Smooth muscle cell of the brain vasculature (primary cell): ENCODE results near the gene CFAP46.
"Not testable (repeated sequence)": the region's sequence is repeated elsewhere in the genome, so short reads cannot be mapped to it uniquely, and the experiment has no call there.

Experiments used
- DNase-seq: peaks from one replicate; pipeline ENCODE4 v3.0.0-alpha.2; 2012; ENCODE audit warnings: low read depth, low spot score

CFAP46 gene

GRCh38 chr10:132900211-132900756 is 42.1 kb downstream of the CFAP46 start:
- DNase-seq: no peak

DNA sequence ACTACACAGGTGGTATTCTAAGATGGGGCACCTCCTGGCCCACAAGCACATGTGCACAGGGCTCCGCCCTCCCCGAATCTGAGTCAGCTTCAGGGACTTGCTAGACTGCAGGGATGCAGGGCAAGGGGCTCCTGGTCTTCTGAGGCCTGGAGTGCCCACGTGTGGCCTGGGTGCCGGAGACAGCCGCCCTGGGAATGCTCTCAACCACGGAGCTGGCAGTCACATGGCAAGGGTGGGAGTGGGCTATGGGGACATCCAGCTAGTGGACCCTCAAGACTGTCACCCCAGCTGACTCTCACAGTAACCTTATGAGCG is 42.7 kb downstream of the CFAP46 start:
- no peak for DNase-seq

GRCh38 chr10:132899054-132899750 is 43.2 kb downstream of the CFAP46 start:
- DNase-seq: no peak

DNA sequence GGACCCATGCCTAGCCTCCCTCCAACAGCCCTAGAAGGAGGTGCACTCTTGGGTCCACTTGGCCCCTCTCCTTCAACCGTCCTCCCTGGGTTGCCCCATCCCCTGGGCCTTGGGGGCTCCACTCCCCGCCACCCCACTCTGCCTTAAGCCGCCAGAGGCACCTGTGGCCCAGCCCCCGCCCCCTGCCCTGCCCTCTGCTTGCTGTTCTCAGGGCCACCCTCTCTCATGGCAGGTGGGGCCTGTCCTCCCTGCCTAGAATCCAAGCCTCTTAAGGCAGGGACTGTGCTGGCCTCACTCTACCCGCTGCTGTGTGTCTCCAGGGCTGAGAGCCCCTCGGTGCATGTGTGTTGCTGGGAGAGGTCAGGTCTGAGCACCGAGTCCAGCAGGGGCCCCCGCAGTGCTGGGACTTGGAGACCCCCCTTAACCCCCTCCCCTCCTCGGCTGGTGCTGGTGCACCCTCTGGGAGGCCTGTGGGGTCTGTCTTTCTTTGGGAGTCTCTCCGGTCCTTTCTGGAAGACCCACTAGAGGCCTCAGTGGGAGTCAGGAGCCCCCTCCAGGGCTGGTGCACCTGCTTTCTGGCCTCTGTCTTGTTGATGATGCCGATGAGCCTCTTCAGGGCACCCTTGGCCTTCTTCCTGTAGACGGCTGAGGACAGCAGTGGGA is 43.8 kb downstream of the CFAP46 start:
- no peak for DNase-seq

DNA sequence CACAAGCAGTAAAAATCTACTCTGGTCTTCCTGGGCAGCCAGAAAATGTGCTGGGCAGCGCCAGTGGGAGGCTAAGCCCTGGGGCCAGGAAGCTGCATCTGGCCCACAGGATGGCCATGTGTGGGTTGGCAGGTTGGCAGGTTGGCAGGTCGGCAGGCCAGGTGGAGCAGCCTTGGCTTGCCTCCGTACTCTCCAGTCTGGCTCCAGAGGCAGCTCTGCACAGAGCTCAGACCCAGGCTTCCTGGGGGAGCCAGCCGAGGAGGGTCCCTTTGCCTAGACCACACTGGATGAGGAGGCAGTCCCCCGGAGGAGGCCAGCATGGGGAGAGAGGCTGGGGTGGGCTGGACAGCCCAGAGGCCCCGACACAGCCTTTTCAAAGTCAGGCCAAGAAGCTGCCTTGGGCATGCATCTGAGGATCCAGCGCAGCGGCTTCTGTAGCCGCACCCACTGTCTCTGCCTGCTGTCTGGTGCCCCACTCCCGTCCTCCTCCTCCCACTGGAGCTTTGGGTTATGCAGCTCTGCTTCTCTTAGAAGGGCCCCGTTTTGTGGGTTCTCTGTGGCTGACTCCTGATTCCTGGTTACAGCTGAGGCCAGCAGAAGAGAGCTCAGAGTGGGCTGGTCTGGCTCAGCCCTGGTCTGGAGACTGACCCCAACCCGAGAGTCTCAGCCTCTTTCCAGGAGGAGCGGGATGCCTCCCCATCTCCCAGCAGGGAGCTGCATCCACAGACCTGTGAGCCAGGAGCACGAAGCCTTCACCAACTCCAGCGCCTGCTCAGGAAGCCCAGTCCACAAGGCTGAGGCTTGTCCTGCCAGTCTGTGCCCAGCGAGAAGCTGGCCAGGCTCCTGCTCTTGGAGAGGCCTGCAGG is 44.6 kb downstream of the CFAP46 start:
- no peak for DNase-seq

DNA sequence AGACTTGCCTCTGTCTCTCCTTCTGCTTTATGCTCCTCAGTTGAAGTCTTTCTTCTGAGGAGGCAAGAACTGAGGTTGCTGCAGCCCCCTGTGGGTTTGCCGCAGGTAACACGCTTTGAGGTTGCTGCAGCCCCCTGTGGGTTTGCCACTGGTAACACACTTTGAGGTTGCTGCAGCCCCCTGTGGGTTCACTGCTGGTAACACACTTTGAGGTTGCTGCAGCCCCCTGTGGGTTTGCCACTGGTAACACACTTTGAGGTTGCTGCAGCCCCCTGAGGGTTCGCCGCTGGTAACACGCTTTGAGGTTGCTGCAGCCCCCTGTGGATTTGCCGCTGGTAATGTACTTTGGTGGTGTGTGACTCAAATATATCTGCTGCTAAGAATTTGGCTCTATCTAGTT is 48.6 kb downstream of the CFAP46 start:
- DNase-seq: peak; percentile 23

GRCh38 chr10:132893090-132893489 is 49.3 kb downstream of the CFAP46 start:
- DNase-seq: no peak

- DNase-seq: no peak
These were observed 50.4 kb downstream of the CFAP46 start for GRCh38 chr10:132892004-132892403.

DNA sequence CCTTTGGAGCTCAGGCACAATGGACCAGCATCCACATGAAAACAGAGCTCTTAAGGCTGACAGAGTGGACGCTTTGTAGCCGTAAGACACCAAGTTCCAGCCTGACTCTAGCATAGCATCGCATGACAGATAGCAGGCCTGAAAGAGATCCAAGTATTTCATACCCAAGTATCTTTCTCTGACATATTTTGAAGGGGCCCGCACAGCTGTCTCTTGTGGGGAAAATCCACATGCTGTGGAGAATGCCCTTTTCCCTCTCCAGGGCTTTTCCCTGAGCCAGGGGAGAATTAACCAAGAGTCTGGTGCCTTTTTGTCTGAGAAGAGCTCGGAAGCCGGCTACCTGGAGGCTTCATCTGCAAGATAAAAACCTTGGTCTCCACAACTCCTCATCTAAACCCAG is 51.0 kb downstream of the CFAP46 start:
- no peak for DNase-seq

DNA sequence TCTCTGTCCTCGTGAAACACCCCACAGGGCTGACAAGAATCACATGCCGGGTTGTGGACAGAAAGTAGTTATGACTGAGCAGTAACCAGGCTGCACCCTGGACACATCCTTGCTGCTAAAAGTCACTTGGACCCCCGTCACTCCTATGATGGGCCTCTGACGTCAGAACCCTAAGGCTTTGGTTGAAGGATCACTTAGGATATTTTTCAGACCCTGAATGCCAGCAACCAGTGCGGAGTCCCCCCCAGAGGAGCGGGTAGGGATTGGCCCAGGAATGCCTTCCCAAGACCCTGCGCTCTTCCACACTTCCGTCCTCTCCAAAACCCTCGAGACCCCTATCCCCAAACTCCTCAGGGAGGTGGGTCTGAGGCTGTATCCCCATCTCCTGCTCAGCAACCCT is 52.1 kb downstream of the CFAP46 start:
- no peak for DNase-seq

- no peak for DNase-seq
These were observed 52.8 kb downstream of the CFAP46 start for GRCh38 chr10:132889556-132889955.

DNA sequence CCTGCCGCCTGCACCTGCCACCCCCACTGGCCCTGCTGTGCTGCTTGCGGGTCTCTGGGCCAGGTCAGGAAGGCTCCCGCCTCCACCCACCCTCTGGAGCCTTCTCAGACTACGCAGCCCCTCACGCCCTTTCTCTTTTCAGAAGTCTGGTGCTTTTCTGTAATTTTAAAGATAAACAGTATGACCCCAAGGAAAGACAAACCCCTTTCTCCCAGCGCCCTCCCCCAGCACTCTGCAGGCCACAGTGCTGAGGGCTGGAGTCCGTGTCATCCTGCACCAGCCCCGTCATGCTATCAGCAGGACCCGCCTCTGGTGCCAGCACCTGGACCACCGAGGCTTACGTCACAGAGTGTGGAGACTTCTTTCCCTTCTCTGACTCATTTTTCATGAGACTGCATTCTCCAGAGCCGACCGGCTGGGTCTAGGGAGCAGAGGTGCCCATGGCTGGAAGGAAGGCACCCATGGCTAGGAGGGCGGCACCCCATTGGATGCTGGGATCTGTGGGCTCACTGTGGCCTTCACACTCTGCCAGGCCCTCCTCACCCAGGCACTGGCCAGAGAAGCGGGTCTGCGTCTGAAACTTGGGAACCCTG is 53.4 kb downstream of the CFAP46 start:
- no peak for DNase-seq

DNA sequence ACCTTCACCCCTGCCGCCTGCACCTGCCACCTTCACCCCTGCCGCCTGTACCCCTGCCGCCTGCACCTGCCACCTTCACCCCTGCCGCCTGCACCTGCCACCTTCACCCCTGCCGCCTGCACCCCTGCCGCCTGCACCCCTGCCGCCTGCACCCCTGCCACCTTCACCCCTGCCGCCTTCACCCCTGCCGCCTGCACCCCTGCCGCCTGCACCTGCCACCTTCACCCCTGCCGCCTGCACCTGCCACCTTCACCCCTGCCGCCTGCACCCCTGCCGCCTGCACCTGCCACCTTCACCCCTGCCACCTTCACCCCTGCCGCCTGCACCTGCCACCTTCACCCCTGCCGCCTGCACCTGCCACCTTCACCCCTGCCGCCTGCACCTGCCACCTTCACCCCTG is 53.9 kb downstream of the CFAP46 start:
- DNase-seq: not testable (repeated sequence)

- DNase-seq: no peak
These were observed 55.9 kb downstream of the CFAP46 start for GRCh38 chr10:132886211-132887099.

GRCh38 chr10:132885451-132886210 is 56.7 kb downstream of the CFAP46 start:
- no peak for DNase-seq

- no peak for DNase-seq
These were observed 57.6 kb downstream of the CFAP46 start for GRCh38 chr10:132884691-132885271.

DNA sequence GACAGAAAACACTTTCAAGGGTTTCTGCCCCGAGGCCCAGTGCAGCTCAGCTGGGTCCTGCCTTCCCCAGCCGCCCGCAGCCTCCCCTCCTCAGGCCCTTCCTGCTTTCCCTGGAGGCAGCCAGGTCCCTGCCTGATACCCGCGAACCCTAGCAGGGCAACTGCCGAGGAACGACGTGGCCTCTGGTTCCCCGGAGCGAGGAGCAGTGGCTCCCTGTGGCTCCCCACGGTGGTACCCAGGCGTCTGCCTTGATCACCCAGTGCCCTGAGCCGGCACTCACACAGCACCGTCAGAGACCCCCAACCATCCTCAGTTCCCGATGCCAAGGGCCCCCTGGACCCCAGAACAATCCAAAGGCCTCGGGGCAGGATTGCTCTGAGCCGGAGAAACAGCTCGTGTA is 58.3 kb downstream of the CFAP46 start:
- no peak for DNase-seq

- DNase-seq: no peak
These were observed 58.9 kb downstream of the CFAP46 start for GRCh38 chr10:132883391-132883881.

DNA sequence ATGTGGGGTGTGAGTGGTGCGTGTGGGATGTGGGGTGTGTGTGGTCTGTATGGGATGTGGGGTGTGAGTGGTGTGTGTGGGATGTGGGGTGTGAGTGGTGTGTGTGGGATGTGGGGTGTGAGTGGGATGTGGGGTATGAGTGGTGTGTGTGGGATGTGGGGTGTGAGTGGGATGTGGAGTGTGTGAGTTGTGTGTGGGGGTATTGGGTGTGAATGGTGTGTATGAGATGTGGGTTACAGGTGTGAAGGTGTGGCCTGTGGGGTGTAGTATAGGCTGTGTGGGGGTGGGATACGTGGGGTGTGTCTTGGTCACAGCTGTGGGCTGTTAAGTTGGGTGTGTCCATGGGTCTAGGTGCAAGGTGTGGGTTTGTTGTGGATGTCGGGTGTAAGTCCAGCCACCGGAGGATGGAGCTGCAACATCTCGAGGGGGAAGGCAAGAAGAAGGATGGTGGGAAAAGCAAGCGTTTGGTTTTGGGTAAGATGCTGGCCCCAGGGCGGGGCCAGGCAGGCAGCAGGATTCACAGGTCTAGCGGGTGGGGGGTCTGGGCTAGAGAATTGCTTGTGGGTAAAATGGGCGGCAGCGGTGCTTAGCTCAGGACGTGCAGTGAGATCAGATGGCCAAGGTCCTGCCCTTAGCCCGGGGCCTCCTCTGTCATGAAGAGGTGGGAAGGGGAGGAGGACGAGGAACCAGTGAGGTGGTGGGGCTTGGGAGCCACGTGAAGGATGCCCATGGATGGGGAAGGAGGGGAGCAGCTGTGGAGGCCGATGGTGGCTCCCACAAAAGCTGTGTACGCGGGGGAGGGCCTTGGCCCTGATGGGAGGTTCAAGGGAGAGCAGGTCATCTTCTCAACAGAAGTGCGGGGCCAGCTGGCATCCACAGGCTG is 60.1 kb downstream of the CFAP46 start:
- no peak for DNase-seq
